HG02759 (cell line): ENCODE measurements around the gene GALNTL6.

Source experiments
- ATAC-seq: cut with Tn5 transposase; IDR thresholded peaks from one replicate; pipeline ENCODE4 v1.9.1; 2021; ENCODE audit warnings: mild to moderate bottlenecking, moderate library complexity; ENCODE audit not compliant: unreplicated experiment

GALNTL6 gene

DNA sequence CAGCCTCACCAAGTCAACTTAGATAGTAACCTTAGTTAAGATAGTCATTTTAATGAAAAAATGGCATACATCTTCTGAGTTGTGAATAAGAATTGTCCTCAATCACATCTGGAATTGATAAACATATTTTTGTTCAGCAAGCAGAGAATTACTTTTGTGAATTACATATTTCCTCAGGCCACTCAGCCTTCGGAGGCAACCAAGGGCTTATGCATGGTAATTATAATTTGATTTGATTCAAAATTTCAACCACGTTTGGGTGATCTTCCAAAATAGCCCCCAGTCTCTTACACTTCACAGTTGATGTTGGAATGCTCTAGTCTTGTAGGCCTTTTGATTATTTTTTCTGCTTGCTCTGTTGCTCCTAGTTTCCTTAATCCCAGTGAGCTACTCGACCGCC lies 63.4 kb downstream of the GALNTL6 start:
- ATAC-seq, result no peak

GRCh38 chr4:171880136-171880535 lies 66.9 kb downstream of the GALNTL6 start:
- ATAC-seq, result no peak

DNA sequence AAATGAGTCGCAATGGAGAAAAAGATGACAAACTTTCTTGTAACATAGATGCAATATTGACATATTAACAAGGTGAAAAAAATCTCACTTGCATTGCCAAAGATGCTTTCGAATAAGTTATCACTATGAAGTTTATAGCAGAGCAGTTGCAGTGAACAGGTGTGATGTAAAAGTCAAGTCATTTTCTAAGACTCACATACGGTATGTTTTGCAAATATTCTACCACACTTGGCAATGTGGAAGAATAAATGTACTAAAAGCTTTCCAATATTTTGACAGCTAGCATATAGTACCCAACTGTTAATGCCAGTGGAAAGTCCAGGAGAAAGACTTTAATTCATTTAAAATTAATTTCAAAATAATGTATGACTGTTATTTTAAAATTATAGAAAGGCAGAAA lies 76.5 kb downstream of the GALNTL6 start:
- no peak for ATAC-seq

GRCh38 chr4:171891038-171891437 lies 77.8 kb downstream of the GALNTL6 start:
- ATAC-seq, result peak; percentile 80

DNA sequence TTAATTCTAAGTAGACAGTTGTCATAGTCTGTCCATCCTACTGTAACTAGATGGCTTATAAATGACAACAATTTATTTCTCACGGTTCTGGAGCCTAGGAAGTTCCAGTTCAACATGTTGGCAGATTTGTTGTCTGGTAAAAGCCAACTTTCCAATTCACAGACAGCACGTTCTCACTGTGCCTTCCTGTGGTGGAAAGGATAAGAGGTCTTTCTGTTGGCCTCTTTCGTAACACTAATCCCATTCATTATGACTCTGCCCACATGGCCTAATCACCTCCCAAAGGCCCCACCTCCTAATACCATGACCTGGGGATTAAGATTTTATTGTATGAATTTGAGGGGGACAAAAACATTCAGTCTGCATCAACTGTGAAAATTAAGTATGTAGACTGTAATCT lies 83.2 kb downstream of the GALNTL6 start:
- no peak for ATAC-seq

- no peak for ATAC-seq
These were observed 106.1 kb downstream of the GALNTL6 start for GRCh38 chr4:171919314-171919713.

GRCh38 chr4:171920901-171921300 lies 107.7 kb downstream of the GALNTL6 start:
- no peak for ATAC-seq

- no peak for ATAC-seq
These were observed 111.7 kb downstream of the GALNTL6 start for GRCh38 chr4:171924746-171925376.

DNA sequence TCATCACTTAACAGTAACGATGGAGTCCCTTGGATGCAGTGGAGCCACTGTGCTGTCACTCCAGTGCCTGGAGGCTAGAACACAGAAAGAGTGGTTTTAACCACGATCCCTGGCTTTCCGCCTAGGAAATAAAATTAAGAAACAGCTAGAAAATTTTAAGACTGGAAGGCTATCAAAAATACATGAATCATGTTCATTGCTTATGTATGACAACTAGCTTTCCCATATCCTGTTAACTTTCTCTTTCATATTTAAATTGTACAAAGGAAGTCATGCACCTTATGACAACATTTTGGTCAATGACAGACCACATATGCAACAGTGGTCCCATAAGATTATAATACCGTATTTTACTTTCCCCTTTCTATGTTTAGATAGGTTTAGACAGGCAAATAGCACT lies 115.1 kb downstream of the GALNTL6 start:
- no peak for ATAC-seq

DNA sequence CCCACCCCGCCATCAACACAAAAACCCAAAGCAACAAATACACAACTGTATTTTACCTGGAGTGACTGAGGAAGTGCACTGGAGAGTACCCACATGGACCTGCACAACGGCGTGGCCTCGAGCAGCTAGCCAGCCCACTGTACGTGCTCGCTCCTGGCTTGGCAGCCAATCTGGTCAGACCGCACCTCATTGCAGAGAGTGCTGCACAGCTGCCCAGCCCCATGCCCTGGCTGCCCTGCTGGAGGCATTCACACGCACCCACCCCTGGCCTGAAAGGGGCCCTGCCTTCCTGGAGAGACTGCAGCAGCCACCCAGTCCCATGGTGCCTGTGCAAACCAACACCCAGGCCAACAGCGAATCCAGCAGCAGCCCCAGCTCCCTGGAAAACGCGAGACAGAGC lies 116.3 kb downstream of the GALNTL6 start:
- ATAC-seq, result no peak

DNA sequence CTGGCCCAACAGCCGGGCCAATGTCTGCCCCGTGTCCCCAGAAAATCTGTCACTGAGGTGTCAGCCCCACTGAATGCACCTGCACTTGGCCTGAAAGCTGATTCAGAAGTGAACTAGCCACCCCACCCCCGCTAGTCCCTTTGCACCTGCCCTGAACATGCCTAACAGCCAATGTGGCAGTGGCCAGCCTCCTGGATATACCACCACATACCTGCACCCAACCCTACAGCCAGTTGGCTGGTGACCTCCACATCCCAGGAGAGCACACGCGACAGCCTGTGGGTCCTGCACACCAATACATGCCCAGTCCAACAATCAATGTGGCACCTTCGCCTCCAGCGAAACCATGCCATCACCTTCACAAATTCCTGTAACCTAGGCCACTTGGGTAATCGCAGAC lies 116.7 kb downstream of the GALNTL6 start:
- no peak for ATAC-seq

- ATAC-seq, result no peak
These were observed 119.0 kb downstream of the GALNTL6 start for GRCh38 chr4:171932238-171932637.

- no peak for ATAC-seq
These were observed 127.5 kb downstream of the GALNTL6 start for GRCh38 chr4:171940656-171941055.

- ATAC-seq, result no peak
These were observed 134.2 kb downstream of the GALNTL6 start for GRCh38 chr4:171947400-171947799.

GRCh38 chr4:171948038-171948437 lies 134.8 kb downstream of the GALNTL6 start:
- ATAC-seq, result no peak

DNA sequence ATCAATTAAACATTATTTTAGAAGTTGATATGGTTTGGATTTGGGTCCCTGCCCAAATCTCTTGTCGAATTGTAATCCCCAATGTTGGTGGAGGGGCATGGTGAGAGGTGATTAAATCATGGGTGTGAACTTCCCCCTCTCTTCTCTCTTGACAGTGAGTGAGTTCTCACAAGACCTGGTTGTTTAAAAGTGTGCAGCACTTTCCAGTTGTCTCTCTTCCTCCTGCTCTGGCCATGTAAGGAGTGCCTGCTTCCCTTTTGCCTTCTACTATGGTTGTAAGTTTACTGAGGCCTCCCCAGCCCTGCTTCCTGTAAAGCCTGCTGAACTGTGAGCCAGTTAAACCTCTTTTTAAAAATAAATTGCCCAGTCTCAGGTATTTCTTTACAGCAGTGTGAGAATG lies 141.4 kb downstream of the GALNTL6 start:
- ATAC-seq, result no peak

DNA sequence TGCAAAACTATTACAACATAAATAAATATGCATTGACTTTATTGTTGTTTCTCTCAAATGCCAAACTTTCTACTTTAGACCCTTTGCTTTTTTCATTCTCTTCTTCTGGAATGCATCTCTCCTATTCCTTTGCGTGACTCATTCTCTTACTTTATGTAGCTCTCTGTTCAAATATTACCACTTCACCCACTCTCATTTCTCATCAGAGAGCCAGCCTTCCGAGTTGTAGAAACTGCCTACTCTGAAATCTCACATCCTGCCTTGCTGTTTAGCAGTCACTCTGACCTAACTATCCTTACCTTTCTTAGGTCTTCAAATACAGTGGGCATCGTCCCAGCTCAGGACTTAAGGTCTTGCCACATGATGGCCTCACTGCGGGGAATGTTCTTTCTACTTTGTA lies 143.5 kb downstream of the GALNTL6 start:
- ATAC-seq, result no peak

- no peak for ATAC-seq
These were observed 148.9 kb downstream of the GALNTL6 start for GRCh38 chr4:171962110-171962509.

- no peak for ATAC-seq
These were observed 153.2 kb downstream of the GALNTL6 start for GRCh38 chr4:171966356-171966755.

- no peak for ATAC-seq
These were observed 165.0 kb downstream of the GALNTL6 start for GRCh38 chr4:171978216-171978615.

DNA sequence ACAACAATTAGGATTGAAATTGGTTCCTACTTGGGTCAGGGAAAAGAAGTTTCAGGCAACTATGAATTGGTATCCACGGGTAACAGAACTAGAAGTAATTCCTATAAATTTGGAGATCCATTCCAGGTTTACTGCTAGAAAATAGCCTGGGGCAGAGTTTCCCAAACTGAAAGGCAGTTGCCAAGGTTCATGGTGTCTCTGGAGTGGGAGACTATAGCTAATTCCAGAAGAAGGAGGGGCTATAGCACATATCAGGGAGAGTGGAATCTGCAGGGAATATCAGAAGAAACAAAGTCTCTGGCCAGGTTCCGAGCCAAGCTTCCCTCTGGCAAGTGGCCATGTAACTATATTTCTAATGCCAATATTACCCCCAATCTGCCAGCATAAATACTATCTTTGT lies 166.3 kb downstream of the GALNTL6 start:
- ATAC-seq, result no peak

DNA sequence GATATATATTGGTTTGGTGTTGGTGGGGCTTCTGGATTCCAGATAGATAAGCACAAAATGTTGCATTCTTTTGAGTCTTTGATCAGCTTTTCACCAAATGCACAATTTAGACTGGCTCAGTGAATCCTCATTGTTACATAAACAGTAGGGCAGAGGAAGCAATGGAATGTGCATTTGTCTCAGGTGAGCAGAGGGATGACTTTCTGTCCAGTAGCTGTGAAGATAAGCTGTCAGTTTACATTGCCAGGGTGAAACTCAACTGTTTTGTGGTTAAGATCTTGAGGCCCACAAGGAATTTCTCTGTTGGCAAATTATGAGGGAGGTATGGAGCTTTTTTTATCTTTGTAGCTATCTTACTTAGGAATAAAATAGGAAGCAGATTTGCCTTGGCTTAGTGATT lies 168.0 kb downstream of the GALNTL6 start:
- no peak for ATAC-seq
